HL-60/S4 treated with phorbol 12-myristate 13-acetate at 8.2 ng/mL for 4 days and 3 days (cell line): ENCODE results near the gene TMEM40.
"Not testable (repeated sequence)": the region's sequence is repeated elsewhere in the genome, so short reads cannot be mapped to it uniquely, and the experiment has no call there.

Experiments
- in situ Hi-C: fragments of 300-500 bp; cut with MboI; formaldehyde crosslinking; loops from 2 replicates; pipeline ENCODE4 v1.15.0; 2022; ENCODE audit warnings: low sequenced_read_pairs

TMEM40 gene

GRCh38 chr3:12759097-12759679, at the start of gene TMEM40:
Gene TMEM40, minus strand, starts transcription at chr3:12759259. Its CDS starts 9,427 bp downstream, at chr3:12749832.
- in situ Hi-C loops, result no loop called here

- in situ Hi-C loops, result no loop called here
Observed at GRCh38 chr3:12808587-12808986, 49.5 kb upstream of the TMEM40 start.

- in situ Hi-C loops, result no loop called here
Observed at GRCh38 chr3:12807601-12808359, 48.7 kb upstream of the TMEM40 start.

GRCh38 chr3:12807066-12807465, 48.0 kb upstream of the TMEM40 start:
- in situ Hi-C loops, result no loop called here

- in situ Hi-C loops, result no loop called here
Observed at GRCh38 chr3:12803371-12803770, 44.3 kb upstream of the TMEM40 start.

GRCh38 chr3:12799525-12800440, 40.7 kb upstream of the TMEM40 start:
- in situ Hi-C loops, result no loop called here

- in situ Hi-C loops, result no loop called here
Observed at GRCh38 chr3:12798559-12799179, 39.6 kb upstream of the TMEM40 start.

GRCh38 chr3:12797892-12798558, 39.0 kb upstream of the TMEM40 start:
- in situ Hi-C loops, result no loop called here

GRCh38 chr3:12797124-12797891, 38.2 kb upstream of the TMEM40 start:
- in situ Hi-C loops, result no loop called here

- in situ Hi-C loops, result no loop called here
Observed at GRCh38 chr3:12796171-12797123, 37.4 kb upstream of the TMEM40 start, which contains the start of gene CAND2. Gene CAND2, plus strand, starts transcription at chr3:12796680. Its CDS starts 41 bp downstream, at chr3:12796721.

GRCh38 chr3:12793701-12794100, 34.6 kb upstream of the TMEM40 start:
- in situ Hi-C loops, result no loop called here

GRCh38 chr3:12791430-12791829, 32.4 kb upstream of the TMEM40 start:
- in situ Hi-C loops, result no loop called here

GRCh38 chr3:12787967-12788690, 29.1 kb upstream of the TMEM40 start:
- in situ Hi-C loops, result not testable (repeated sequence)

GRCh38 chr3:12787346-12787745, 28.3 kb upstream of the TMEM40 start:
- in situ Hi-C loops, result not testable (repeated sequence)

- in situ Hi-C loops, result no loop called here
Observed at GRCh38 chr3:12785096-12785495, 26.0 kb upstream of the TMEM40 start.

- in situ Hi-C loops, result no loop called here
Observed at GRCh38 chr3:12782172-12782815, 23.2 kb upstream of the TMEM40 start.

- in situ Hi-C loops, result no loop called here
Observed at GRCh38 chr3:12780751-12781150, 21.7 kb upstream of the TMEM40 start.
